ENCODE results near the gene TOMM34. TPM values are rescaled to one million over a fixed set of nuclear protein-coding genes. Genes with fewer than 3 reads are reported as not detected.

Gene TOMM34
- total RNA-seq, 1 donor from 2014 or later = 45.8 TPM

GRCh38 chr20:44946271-44946852 is 13.8 kb downstream of the TOMM34 start:
- peaks cover 13% of the 10 kb centered on the region for H3K36me3 Mint-ChIP-seq (ENCODE audit: low read depth, unreplicated experiment)
- H3K4me2 ChIP-seq (ENCODE audit: low read length) = no peak overlapping the region
- peaks cover 69% of the 10 kb centered on the region for H3K36me3 ChIP-seq (ENCODE audit: insufficient read depth, low read length)

GRCh38 chr20:44945261-44945660 is 14.9 kb downstream of the TOMM34 start:
- Mint-ChIP-seq H3K4me3 (ENCODE audit: unreplicated experiment) (no peak overlapping the region), H3K9me3 (ENCODE audit: unreplicated experiment) (no peaks in the 10 kb centered on the region), H3K36me3 (ENCODE audit: low read depth, unreplicated experiment) (peaks cover 13% of the 10 kb centered on the region), H3K27me3 (ENCODE audit: low read depth, unreplicated experiment) (no peaks in the 10 kb centered on the region), H3K27ac (ENCODE audit: unreplicated experiment) (no peak overlapping the region), H3K4me1 (ENCODE audit: low read depth, unreplicated experiment) (no peaks in the 10 kb centered on the region)
- TF ChIP-seq EZH2 (IDR thresholded peaks at IDR 0.05; ENCODE audit: insufficient read depth, low read length) (no peak), CTCF (IDR thresholded peaks at IDR 0.05; ENCODE audit: insufficient read depth, low read depth, low read length) (no peak)
- FAIRE-seq (no peak), DNase-seq (ENCODE audit: low read depth) (no peak)
- H3K27ac ChIP-seq (ENCODE audit: low read depth, low read length) = no peak overlapping the region
- no peaks in the 10 kb centered on the region for H3K27me3 ChIP-seq (ENCODE audit: insufficient read depth, low read length)
- H3K79me2 ChIP-seq (ENCODE audit: insufficient read depth, low read length) = peaks cover 3% of the 10 kb centered on the region
- H3K36me3 ChIP-seq (ENCODE audit: insufficient read depth, low read length) = peaks cover 60% of the 10 kb centered on the region
- no peak overlapping the region for H3K4me3 ChIP-seq (ENCODE audit: insufficient read depth, low read depth, low read length)
- no peak overlapping the region for H3K4me2 ChIP-seq (ENCODE audit: low read length)
- no peak overlapping the region for H3K9ac ChIP-seq (ENCODE audit: low read length)
- H3K9me3 ChIP-seq (ENCODE audit: insufficient read depth, low read depth, low read length) = no peaks in the 10 kb centered on the region
- H3K4me1 ChIP-seq (ENCODE audit: insufficient read depth, low read length) = no peaks in the 10 kb centered on the region
- no peak overlapping the region for H2AFZ ChIP-seq (ENCODE audit: low read depth, low read length)
- peaks cover 55% of the 10 kb centered on the region for H4K20me1 ChIP-seq (ENCODE audit: insufficient read depth, low read length)

More at GRCh38 chr20:44946271-44946852, 13.8 kb downstream of the TOMM34 start:
- no peak overlapping the region for H3K4me3 ChIP-seq (ENCODE audit: insufficient read depth, low read depth, low read length)
- no peak for TF ChIP-seq CTCF (IDR thresholded peaks at IDR 0.05; ENCODE audit: insufficient read depth, low read depth, low read length)
- TF ChIP-seq EZH2 (IDR thresholded peaks at IDR 0.05; ENCODE audit: insufficient read depth, low read length) = no peak
- H3K9ac ChIP-seq (ENCODE audit: low read length) = no peak overlapping the region
- H3K4me3 Mint-ChIP-seq (ENCODE audit: unreplicated experiment) = no peak overlapping the region
- H3K9me3 Mint-ChIP-seq (ENCODE audit: unreplicated experiment) = no peaks in the 10 kb centered on the region
- no peaks in the 10 kb centered on the region for H3K4me1 ChIP-seq (ENCODE audit: insufficient read depth, low read length)
- peaks cover 52% of the 10 kb centered on the region for H4K20me1 ChIP-seq (ENCODE audit: insufficient read depth, low read length)
- H3K9me3 ChIP-seq (ENCODE audit: insufficient read depth, low read depth, low read length) = no peaks in the 10 kb centered on the region
- H3K4me1 Mint-ChIP-seq (ENCODE audit: low read depth, unreplicated experiment) = no peaks in the 10 kb centered on the region
- H3K27ac ChIP-seq (ENCODE audit: low read depth, low read length) = no peak overlapping the region
- peaks cover 7% of the 10 kb centered on the region for H3K79me2 ChIP-seq (ENCODE audit: insufficient read depth, low read length)
- no peak for FAIRE-seq
- H3K27me3 ChIP-seq (ENCODE audit: insufficient read depth, low read length) = no peaks in the 10 kb centered on the region
- H3K27ac Mint-ChIP-seq (ENCODE audit: unreplicated experiment) = no peak overlapping the region
- no peak overlapping the region for H2AFZ ChIP-seq (ENCODE audit: low read depth, low read length)
- H3K27me3 Mint-ChIP-seq (ENCODE audit: low read depth, unreplicated experiment) = no peaks in the 10 kb centered on the region
- no peak for DNase-seq (ENCODE audit: low read depth)

GRCh38 chr20:44943828-44944227 is 16.4 kb downstream of the TOMM34 start:
- Histone ChIP-seq H3K79me2 (ENCODE audit: insufficient read depth, low read length) (peaks cover 3% of the 10 kb centered on the region), H3K36me3 (ENCODE audit: insufficient read depth, low read length) (peaks cover 45% of the 10 kb centered on the region), H3K4me2 (ENCODE audit: low read length) (no peak overlapping the region), H4K20me1 (ENCODE audit: insufficient read depth, low read length) (peaks cover 52% of the 10 kb centered on the region), H2AFZ (ENCODE audit: low read depth, low read length) (no peak overlapping the region), H3K9ac (ENCODE audit: low read length) (no peak overlapping the region), H3K27ac (ENCODE audit: low read depth, low read length) (no peak overlapping the region), H3K4me1 (ENCODE audit: insufficient read depth, low read length) (no peaks in the 10 kb centered on the region), H3K4me3 (ENCODE audit: insufficient read depth, low read depth, low read length) (no peak overlapping the region), H3K27me3 (ENCODE audit: insufficient read depth, low read length) (no peaks in the 10 kb centered on the region), H3K9me3 (ENCODE audit: insufficient read depth, low read depth, low read length) (no peaks in the 10 kb centered on the region)
- TF ChIP-seq CTCF (IDR thresholded peaks at IDR 0.05; ENCODE audit: insufficient read depth, low read depth, low read length) (no peak), EZH2 (IDR thresholded peaks at IDR 0.05; ENCODE audit: insufficient read depth, low read length) (no peak)
- H3K4me1 Mint-ChIP-seq (ENCODE audit: low read depth, unreplicated experiment) = peaks cover 2% of the 10 kb centered on the region
- H3K27ac Mint-ChIP-seq (ENCODE audit: unreplicated experiment) = no peak overlapping the region
- peaks cover 20% of the 10 kb centered on the region for H3K36me3 Mint-ChIP-seq (ENCODE audit: low read depth, unreplicated experiment)
- FAIRE-seq (no peak), DNase-seq (ENCODE audit: low read depth) (no peak)
- no peaks in the 10 kb centered on the region for H3K9me3 Mint-ChIP-seq (ENCODE audit: unreplicated experiment)
- no peaks in the 10 kb centered on the region for H3K27me3 Mint-ChIP-seq (ENCODE audit: low read depth, unreplicated experiment)
- H3K4me3 Mint-ChIP-seq (ENCODE audit: unreplicated experiment) = no peak overlapping the region

All from astrocyte (in vitro differentiated cells and primary cell).